GM15510 (cell line): Measurements from ENCODE around the gene PARPBP.

Experiments
- POLR2A ChIP-seq: IDR thresholded peaks from 3 replicates; pipeline ENCODE4 v1.6.1; 2011; ENCODE audit warnings: borderline replicate concordance; ENCODE audit not compliant: insufficient read length; ENCODE audit errors: extremely low read depth

The PARPBP gene

GRCh38 chr12:102167821-102168604 is 48.0 kb downstream of the PARPBP start:
- TF ChIP-seq POLR2A, result no peak

DNA sequence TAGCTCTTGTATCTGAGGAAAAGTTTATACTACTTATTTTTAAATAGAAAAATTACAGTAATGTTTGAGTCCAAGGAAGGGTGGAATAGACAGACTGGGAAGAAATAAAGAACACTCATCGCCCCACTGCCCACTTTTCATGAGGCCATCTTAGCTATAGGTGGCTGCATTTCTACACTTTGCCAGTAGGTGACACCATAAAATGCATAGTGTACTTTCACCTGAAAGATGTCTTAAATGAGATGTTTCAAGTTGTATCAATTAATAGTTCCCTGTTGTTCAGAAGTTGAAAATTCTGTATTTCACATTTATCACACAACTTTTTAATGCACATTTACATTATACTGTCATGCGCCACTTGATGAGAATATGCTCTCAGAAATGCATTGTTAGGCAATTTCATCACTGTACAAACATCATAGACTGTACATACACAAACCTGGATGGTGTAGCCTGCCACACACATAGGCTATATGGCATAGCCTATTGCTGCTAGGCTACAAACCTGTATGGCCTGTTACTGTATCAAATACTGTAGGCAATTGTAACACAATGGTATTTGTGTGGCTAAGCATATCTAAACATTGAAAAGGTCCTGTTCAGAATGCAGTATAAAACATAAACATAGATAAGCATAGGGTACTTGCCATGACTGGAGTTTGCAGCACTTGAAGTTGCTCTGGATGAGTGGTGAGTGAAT is 50.1 kb downstream of the PARPBP start:
- no peak for TF ChIP-seq POLR2A

DNA sequence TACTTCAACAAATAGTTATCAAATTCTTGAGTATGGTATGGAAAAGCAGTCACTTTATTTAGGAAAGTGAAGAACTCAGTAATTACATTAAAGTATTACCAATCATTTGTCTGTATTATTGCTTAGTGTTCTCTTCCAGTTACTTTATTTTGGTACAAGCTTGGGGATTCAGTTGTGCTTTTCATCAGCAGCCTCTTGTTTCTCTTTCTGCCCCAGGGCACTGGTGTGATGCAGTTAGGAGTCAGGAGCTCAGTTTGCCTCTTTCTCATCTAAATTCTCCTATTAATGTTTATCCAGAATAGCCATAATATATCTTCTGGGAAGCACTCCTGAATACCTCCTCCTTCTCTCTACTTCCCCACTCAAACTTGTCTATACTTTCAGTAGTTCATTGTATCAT is 52.0 kb downstream of the PARPBP start:
- no peak for TF ChIP-seq POLR2A

GRCh38 chr12:102172436-102172835 is 52.5 kb downstream of the PARPBP start:
- no peak for TF ChIP-seq POLR2A

DNA sequence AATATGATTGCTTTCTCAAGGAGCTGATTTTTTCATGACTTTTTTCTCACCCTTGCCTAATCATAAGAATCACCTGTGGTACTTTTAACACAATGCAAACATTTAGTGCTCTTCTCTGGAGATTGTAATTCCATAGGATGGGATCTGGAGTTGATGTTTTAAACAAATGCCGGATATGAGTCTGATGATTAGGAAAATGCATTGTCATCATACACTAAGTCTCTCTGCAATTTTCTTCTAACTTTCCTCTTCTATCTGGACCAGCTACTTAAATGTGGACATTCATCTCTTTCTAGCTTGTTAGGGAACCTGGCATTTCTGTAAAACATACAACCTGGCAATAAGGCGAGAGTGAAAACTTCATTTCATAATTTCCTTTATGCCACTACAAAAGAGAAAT is 54.1 kb downstream of the PARPBP start:
- TF ChIP-seq POLR2A, result no peak

- TF ChIP-seq POLR2A, result no peak
Observed at GRCh38 chr12:102174761-102175160, 54.8 kb downstream of the PARPBP start.

DNA sequence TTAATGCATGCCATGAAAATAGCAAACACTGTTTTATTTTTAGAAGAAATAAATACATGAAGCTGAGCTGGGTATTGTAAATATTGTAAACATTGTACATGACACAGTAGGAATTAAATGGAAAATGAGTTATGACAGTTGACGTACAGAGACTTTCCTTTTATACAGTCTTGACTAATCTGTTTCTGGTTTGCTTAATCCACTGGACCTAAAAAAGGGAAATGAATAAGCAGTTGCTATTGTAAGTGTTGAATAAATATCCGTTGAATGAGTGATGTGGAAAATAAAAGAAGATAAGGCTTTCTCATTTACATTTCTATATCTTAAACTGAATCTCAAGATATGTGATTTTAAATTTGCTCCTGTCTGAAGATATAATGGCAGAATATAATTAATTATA is 62.7 kb downstream of the PARPBP start:
- no peak for TF ChIP-seq POLR2A

DNA sequence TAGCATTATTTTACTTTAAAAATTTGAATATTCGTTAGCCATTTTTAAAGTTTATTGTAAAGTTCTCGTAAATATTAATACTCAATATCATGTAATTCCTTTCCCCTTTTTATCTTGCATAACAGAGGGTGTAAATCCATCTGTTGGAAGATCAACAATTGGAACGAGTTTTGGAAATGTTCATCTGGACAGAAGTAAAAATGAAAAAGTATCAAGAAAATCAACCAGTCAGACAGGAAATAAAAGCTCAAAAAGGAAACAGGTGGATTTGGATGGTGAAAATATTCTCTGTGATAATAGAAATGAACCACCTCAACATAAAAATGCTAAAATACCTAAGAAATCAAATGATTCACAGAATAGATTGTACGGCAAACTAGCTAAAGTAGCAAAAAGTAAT is 75.8 kb downstream of the PARPBP start:
- no peak for TF ChIP-seq POLR2A

DNA sequence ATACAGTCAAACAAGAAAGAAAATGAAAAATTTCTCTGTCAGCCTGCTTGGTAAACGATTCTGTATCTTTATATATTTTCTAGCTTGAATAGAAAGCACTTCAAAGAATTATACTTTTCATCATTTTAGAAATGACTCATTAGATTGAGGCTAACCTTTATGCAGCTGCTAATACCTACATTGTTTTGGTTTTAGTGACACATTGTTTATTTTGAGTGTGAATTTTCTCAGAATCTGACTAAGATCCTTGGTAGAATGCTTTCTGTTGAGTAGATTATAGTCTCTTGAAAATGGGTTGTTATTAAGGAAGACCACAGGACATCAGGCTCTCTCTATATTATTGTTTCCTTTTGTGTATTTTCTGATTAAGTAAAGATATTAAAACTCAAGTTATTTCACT is 77.8 kb downstream of the PARPBP start, which contains the start of gene PMCH:
Gene PMCH, minus strand, starts transcription at position 45 of the 400 bp plus-strand sequence. CDS start 63 bp downstream, outside the sequence.
- no peak for TF ChIP-seq POLR2A

DNA sequence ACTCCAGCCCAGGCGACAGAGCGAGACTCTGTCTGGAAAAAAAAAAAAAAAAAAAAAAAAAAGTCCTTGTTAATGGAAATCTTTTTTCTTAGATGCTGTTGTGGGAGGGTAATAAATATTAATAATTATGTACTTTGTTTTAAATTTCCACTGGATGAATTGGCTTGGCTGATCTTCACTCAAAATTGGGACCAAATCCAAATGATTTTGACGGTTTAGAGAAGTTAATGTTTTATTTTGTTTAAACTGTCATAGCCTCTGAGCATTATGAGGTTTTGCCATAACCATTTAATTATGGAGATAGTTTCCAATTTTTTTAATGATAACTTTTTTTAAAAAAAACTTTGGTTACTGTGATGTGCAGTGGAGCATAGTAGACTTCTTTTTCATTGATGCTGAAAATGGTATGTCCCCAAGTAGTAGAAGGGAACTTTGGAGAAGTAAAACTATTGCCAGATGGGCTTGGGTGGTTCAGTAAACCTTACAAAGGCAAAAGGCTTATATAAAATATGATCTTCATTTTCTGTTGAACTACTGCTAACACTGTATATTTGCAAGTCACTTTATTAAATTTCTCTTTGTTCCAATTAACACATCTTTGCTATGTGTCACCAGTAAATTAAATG is 81.6 kb downstream of the PARPBP start:
- TF ChIP-seq POLR2A, result no peak

- TF ChIP-seq POLR2A, result no peak
Observed at GRCh38 chr12:102202556-102202955, 82.6 kb downstream of the PARPBP start.

GRCh38 chr12:102204025-102204424 is 84.0 kb downstream of the PARPBP start:
- TF ChIP-seq POLR2A, result no peak

DNA sequence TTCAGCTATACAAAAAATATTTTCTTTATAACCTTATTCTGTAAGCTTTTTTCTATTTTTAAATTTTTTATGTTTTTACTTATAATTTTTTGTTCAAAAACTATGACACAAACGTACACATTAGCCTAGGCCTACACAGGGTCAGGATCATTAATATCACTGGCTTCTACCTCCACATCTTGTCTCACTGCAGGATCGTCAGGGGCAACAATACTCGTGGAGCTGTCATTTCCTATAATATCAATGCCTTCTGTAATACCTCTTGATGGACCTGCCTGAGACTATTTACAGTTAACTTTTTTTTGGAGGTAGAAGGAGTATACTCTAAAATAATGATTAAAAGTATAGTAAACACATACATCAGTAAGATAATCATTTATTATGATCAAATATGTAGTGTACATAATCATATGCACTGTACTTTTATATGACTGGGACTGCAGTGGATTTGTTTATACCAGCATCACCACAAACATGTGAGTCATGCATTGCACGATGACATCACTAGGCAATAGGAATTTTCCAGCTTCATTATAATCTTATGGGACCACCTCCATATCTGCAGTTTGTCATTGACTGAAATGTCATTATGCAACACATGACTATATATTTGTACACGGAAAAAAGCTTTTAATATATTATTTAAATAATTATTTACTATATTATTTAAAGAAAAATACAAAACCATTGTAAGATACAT is 96.2 kb downstream of the PARPBP start:
- TF ChIP-seq POLR2A, result no peak

DNA sequence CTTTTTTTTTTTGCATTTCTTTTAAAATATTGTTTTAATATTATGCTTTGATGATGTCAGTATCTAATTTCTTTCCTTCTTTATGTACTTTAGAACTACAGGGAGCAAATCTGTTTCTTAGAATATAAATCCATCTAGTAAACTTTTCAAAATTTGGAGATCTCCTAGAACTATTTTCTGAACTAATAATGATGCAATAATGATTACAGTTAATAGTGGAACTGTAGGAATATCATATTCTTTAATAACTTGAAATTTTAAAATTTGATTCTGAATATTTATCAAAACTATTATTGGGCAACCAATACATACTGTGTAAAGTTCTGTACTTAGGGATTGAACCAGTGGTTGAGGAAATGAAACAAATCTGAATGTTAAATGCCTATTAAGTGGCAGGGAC is 100.8 kb downstream of the PARPBP start:
- no peak for TF ChIP-seq POLR2A

DNA sequence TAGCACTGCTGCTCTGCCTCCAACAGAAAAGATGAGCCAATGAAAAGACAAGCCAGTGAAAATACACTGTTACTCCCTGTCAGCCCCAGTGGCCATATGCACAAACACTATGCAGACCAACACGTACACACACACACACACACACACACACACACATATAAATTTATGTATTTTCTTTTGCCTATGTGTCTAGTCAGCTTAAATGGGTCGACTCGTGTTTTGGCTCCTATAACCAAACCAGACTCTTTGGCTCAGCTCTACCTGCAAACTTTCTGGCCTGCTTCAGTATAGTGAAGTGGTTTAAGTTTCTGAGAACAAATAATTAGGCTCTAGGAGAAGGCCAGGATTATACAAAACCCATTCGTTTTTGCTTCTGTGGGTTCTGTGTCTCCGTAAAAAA is 108.0 kb downstream of the PARPBP start:
- TF ChIP-seq POLR2A, result no peak

DNA sequence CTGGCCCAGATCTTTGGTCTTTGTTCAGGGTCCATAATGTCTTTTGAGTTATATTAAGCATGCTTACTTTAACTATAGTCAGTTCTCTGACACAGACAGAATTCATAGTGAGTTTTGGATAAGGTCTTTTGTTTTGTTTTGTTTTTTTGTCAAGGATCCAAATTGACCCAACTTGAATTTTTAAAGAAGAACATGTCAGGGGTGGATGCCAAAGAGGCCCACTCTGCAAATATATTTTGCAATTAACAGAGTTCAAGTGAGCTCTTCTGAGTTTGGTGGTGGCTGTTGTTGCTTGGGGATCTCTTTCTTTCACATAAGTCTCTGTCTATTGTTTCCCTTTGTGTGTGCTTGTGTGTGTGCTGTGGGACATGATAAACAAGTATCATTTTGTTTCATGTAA is 112.1 kb downstream of the PARPBP start:
- no peak for TF ChIP-seq POLR2A

DNA sequence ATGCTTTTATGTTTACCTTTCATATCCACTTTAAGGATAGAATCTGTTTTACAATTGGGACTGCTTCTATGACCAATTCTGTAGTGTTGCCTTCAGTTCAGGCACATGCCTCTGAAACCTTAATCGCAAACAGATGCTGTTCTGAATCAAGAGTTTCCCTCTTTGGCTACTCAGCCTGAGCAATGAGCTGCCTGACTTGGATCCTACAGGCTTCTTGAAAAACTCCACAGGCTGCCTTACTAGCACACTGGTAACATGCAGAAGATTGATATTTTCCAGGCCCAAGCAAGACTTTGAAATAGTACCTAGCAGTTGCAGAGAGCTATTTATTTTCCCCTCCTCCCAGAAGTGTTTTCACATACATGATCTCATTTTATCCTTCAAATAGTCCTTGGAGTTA is 112.5 kb downstream of the PARPBP start:
- no peak for TF ChIP-seq POLR2A
